MM.1S (cell line): Measurements from ENCODE around the gene CACNB2.

Source experiments
- DNase-seq: peaks from one replicate; pipeline ENCODE4 v3.0.0-alpha.2; 2015
- H2AFZ ChIP-seq: fragments of 300-600 bp; sonication (generic); 2 replicates; pipeline ENCODE4 v1.6.0; 2016; ENCODE audit warnings: antibody characterized with exemption, low read length
- H3F3A ChIP-seq: fragments of 300-600 bp; sonication (generic); 2 replicates; pipeline ENCODE4 v1.6.1; 2016; ENCODE audit warnings: mild to moderate bottlenecking, antibody characterized with exemption, low read length, moderate library complexity, mixed read lengths; ENCODE audit not compliant: insufficient read depth
- H3K27ac ChIP-seq: fragments of 300-600 bp; sonication (generic); 2 replicates; pipeline ENCODE4 v1.5.1; 2016; ENCODE audit warnings: mild to moderate bottlenecking, low read length
- H3K27me3 ChIP-seq: fragments of 300-600 bp; sonication (generic); replicated peaks from 2 replicates; pipeline ENCODE4 v1.6.0; 2016; ENCODE audit warnings: low read length; ENCODE audit not compliant: insufficient read depth
- H3K36me3 ChIP-seq: fragments of 300-600 bp; sonication (generic); replicated peaks from 2 replicates; pipeline ENCODE4 v1.6.1; 2016; ENCODE audit warnings: mild to moderate bottlenecking, low read length, mixed read lengths; ENCODE audit not compliant: insufficient read depth
- H3K4me1 ChIP-seq: fragments of 300-600 bp; sonication (generic); 2 replicates; pipeline ENCODE4 v1.6.1; 2016; ENCODE audit warnings: low read length, mixed read lengths
- H3K4me2 ChIP-seq: fragments of 300-600 bp; sonication (generic); 2 replicates; pipeline ENCODE4 v1.6.0; 2016; ENCODE audit warnings: low read depth, low read length
- H3K4me3 ChIP-seq: fragments of 300-600 bp; sonication (generic); 2 replicates; pipeline ENCODE4 v1.5.1; 2016; ENCODE audit warnings: low read length, mixed read lengths
- H3K79me2 ChIP-seq: fragments of 300-600 bp; sonication (generic); 2 replicates; pipeline ENCODE4 v1.6.1; 2016; ENCODE audit warnings: mixed run types, low read length, mixed read lengths
- H3K9ac ChIP-seq: fragments of 300-600 bp; sonication (generic); 2 replicates; pipeline ENCODE4 v1.6.1; 2016; ENCODE audit warnings: low read length, mixed read lengths
- H3K9me2 ChIP-seq: fragments of 300-600 bp; sonication (generic); replicated peaks from 2 replicates; pipeline ENCODE4 v1.6.1; 2016; ENCODE audit warnings: mild to moderate bottlenecking, low read length, mixed read lengths; ENCODE audit not compliant: insufficient read depth
- H3K9me3 ChIP-seq: fragments of 300-600 bp; sonication (generic); replicated peaks from 2 replicates; pipeline ENCODE4 v1.6.1; 2016; ENCODE audit warnings: mild to moderate bottlenecking, low read length, mixed read lengths; ENCODE audit not compliant: insufficient read depth
- H4K20me1 ChIP-seq: fragments of 300-600 bp; sonication (generic); 2 replicates; pipeline ENCODE4 v1.6.1; 2016; ENCODE audit warnings: mild to moderate bottlenecking, low read length, moderate library complexity, mixed read lengths; ENCODE audit not compliant: insufficient read depth
- CTCF ChIP-seq: fragments of 300-600 bp; sonication (generic); IDR thresholded peaks from 2 replicates; pipeline ENCODE4 v1.5.1; 2016; ENCODE audit warnings: antibody characterized with exemption, low read length, mixed read lengths
- EZH2 ChIP-seq: fragments of 300-600 bp; sonication (generic); optimal IDR thresholded peaks from 2 replicates; pipeline ENCODE3; 2017; ENCODE audit warnings: low read depth, mild to moderate bottlenecking, antibody characterized with exemption, low read length, mixed read lengths
- EZH2phosphoT487 ChIP-seq: fragments of 300-600 bp; sonication (generic); IDR thresholded peaks from 2 replicates; pipeline ENCODE4 v1.6.1; 2018; ENCODE audit warnings: antibody characterized with exemption, low read length

The CACNB2 gene

GRCh38 chr10:18298256-18298655 is 158.0 kb downstream of the CACNB2 start:
- Histone ChIP-seq H3K4me3 (no peak overlapping the region), H3K27ac (no peak overlapping the region), H3K4me2 (no peak overlapping the region), H2AFZ (no peak overlapping the region), H3K79me2 (no peaks in the 10 kb centered on the region), H3F3A (no peaks in the 10 kb centered on the region), H3K36me3 (no peaks in the 10 kb centered on the region), H3K4me1 (no peaks in the 10 kb centered on the region), H3K9ac (no peak overlapping the region), H3K9me2 (no peaks in the 10 kb centered on the region), H4K20me1 (no peaks in the 10 kb centered on the region), H3K27me3 (no peaks in the 10 kb centered on the region), H3K9me3 (no peaks in the 10 kb centered on the region)
- TF ChIP-seq EZH2 (no peak), EZH2phosphoT487 (no peak), CTCF (no peak)
- no peak for DNase-seq

- no peak for DNase-seq
- H3K4me3 ChIP-seq, result no peak overlapping the region
- H4K20me1 ChIP-seq, result no peaks in the 10 kb centered on the region
- no peak for TF ChIP-seq EZH2
- no peak for TF ChIP-seq CTCF
- TF ChIP-seq EZH2phosphoT487, result no peak
- H3F3A ChIP-seq, result no peaks in the 10 kb centered on the region
- no peaks in the 10 kb centered on the region for H3K36me3 ChIP-seq
- no peaks in the 10 kb centered on the region for H3K9me2 ChIP-seq
- no peaks in the 10 kb centered on the region for H3K9me3 ChIP-seq
- H3K27ac ChIP-seq, result no peak overlapping the region
- H3K27me3 ChIP-seq, result no peaks in the 10 kb centered on the region
- no peak overlapping the region for H3K4me2 ChIP-seq
- no peaks in the 10 kb centered on the region for H3K4me1 ChIP-seq
- H2AFZ ChIP-seq, result no peak overlapping the region
- H3K79me2 ChIP-seq, result no peaks in the 10 kb centered on the region
- no peak overlapping the region for H3K9ac ChIP-seq
Measured at GRCh38 chr10:18303851-18304801, 163.9 kb downstream of the CACNB2 start.

GRCh38 chr10:18306031-18306430 is 165.8 kb downstream of the CACNB2 start:
- Histone ChIP-seq H3K27ac (no peak overlapping the region), H3K4me2 (no peak overlapping the region), H4K20me1 (no peaks in the 10 kb centered on the region), H2AFZ (no peak overlapping the region), H3K9me3 (no peaks in the 10 kb centered on the region), H3K9ac (no peak overlapping the region), H3F3A (no peaks in the 10 kb centered on the region), H3K4me1 (no peaks in the 10 kb centered on the region), H3K4me3 (no peak overlapping the region), H3K9me2 (no peaks in the 10 kb centered on the region), H3K79me2 (no peaks in the 10 kb centered on the region), H3K36me3 (no peaks in the 10 kb centered on the region), H3K27me3 (no peaks in the 10 kb centered on the region)
- no peak for DNase-seq
- TF ChIP-seq EZH2phosphoT487, result no peak
- TF ChIP-seq EZH2, result no peak
- TF ChIP-seq CTCF, result no peak
